GM23338 (cell line): Measurements from ENCODE around the gene FNDC10.
"Not testable (repeated sequence)": the region's sequence is repeated elsewhere in the genome, so short reads cannot be mapped to it uniquely, and the experiment has no call there.

Source experiments
- CREB1 ChIP-seq: fragments of 250-450 bp; sonication (Bioruptor Pico); IDR thresholded peaks from 2 replicates; pipeline ENCODE4 v1.5.0; 2020; ENCODE audit warnings: low read depth, mild to moderate bottlenecking, moderate library complexity
- EZH2 ChIP-seq: fragments of 200-600 bp; sonication (generic); IDR thresholded peaks from one replicate; pipeline ENCODE4 v1.8.0; 2017; ENCODE audit warnings: antibody characterized with exemption, mild to moderate bottlenecking, low read depth; ENCODE audit not compliant: unreplicated experiment
- EZH2phosphoT487 ChIP-seq: fragments of 200-600 bp; sonication (generic); IDR thresholded peaks from one replicate; pipeline ENCODE4 v1.8.1; 2018; ENCODE audit warnings: antibody characterized with exemption; ENCODE audit not compliant: unreplicated experiment
- JUNB ChIP-seq: IDR thresholded peaks from one replicate; pipeline ENCODE4 v1.6.1; 2016; ENCODE audit warnings: antibody characterized with exemption; ENCODE audit not compliant: unreplicated experiment
- NANOG ChIP-seq: IDR thresholded peaks from 2 replicates; pipeline ENCODE4 v1.6.1; 2016; ENCODE audit warnings: antibody characterized with exemption, borderline replicate concordance
- POLR2AphosphoS5 ChIP-seq: IDR thresholded peaks from 2 replicates; pipeline ENCODE4 v1.6.1; 2016; ENCODE audit warnings: antibody characterized with exemption, low read depth
- STAT1 ChIP-seq: IDR thresholded peaks from one replicate; pipeline ENCODE4 v1.6.1; 2016; ENCODE audit warnings: antibody characterized with exemption; ENCODE audit not compliant: unreplicated experiment
- ZNF114 ChIP-seq: fragments of 250-450 bp; sonication (Bioruptor Pico); IDR thresholded peaks from 2 replicates; pipeline ENCODE4 v1.5.0; 2020; ENCODE audit warnings: mild to moderate bottlenecking, moderate library complexity
- TF ChIP-seq, protein P1 (sequence below), 2 experiments: fragments of 200-600 bp in 1 of 2; sonication (generic) in 1 of 2; conservative IDR thresholded peaks; 2 replicates each; pipeline versions ENCODE4 v1.5.1 to v1.6.1; 2016 to 2017; ENCODE audit warnings: antibody characterized with exemption in 2 of 2, low read depth in 2 of 2, mild to moderate bottlenecking in 2 of 2, moderate library complexity in 1 of 2
- TF ChIP-seq, protein P2 (sequence below): IDR thresholded peaks from 2 replicates; pipeline ENCODE4 v1.6.1; 2016; ENCODE audit warnings: antibody characterized with exemption
- TF ChIP-seq, protein P3 (sequence below): IDR thresholded peaks from one replicate; pipeline ENCODE4 v1.6.1; 2018; ENCODE audit warnings: antibody characterized with exemption; ENCODE audit not compliant: unreplicated experiment
- TF ChIP-seq, protein P4 (sequence below): fragments of 250-450 bp; sonication (Bioruptor Pico); IDR thresholded peaks from 2 replicates; pipeline ENCODE4 v1.5.0; 2020; ENCODE audit warnings: mild to moderate bottlenecking, moderate library complexity

DNA sequence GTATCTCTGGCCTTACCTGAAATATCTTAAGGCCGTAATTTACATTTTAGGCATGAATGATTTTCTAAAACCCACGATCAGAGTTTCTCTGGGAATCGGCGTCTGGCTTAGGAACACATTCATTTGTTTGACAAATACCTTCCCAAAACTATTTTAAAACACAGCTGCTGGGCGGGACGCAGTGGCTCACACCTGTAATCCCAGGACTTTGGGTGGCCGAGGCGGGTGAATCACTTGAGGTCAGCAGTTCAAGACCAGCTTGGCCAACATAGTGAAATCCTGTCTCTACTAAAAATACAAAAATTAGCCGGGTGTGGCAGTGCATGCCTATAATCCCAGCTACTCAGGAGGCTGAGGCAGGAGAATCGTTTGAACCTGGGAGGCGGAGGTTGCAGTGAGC lies 43.0 kb downstream of the FNDC10 start:
- TF ChIP-seq, protein P1, sequence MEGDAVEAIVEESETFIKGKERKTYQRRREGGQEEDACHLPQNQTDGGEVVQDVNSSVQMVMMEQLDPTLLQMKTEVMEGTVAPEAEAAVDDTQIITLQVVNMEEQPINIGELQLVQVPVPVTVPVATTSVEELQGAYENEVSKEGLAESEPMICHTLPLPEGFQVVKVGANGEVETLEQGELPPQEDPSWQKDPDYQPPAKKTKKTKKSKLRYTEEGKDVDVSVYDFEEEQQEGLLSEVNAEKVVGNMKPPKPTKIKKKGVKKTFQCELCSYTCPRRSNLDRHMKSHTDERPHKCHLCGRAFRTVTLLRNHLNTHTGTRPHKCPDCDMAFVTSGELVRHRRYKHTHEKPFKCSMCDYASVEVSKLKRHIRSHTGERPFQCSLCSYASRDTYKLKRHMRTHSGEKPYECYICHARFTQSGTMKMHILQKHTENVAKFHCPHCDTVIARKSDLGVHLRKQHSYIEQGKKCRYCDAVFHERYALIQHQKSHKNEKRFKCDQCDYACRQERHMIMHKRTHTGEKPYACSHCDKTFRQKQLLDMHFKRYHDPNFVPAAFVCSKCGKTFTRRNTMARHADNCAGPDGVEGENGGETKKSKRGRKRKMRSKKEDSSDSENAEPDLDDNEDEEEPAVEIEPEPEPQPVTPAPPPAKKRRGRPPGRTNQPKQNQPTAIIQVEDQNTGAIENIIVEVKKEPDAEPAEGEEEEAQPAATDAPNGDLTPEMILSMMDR (conservative IDR thresholded peaks at IDR 0.05; ENCODE audit: low read depth in 2 of 2), result not testable (repeated sequence)
- not testable (repeated sequence) for TF ChIP-seq POLR2AphosphoS5; EZH2; NANOG; EZH2phosphoT487; ZNF114 (CRISPR knock-in tag); CREB1 (CRISPR knock-in tag); JUNB; STAT1
- TF ChIP-seq, protein P2, sequence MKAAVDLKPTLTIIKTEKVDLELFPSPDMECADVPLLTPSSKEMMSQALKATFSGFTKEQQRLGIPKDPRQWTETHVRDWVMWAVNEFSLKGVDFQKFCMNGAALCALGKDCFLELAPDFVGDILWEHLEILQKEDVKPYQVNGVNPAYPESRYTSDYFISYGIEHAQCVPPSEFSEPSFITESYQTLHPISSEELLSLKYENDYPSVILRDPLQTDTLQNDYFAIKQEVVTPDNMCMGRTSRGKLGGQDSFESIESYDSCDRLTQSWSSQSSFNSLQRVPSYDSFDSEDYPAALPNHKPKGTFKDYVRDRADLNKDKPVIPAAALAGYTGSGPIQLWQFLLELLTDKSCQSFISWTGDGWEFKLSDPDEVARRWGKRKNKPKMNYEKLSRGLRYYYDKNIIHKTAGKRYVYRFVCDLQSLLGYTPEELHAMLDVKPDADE, result not testable (repeated sequence)
- TF ChIP-seq, protein P3, sequence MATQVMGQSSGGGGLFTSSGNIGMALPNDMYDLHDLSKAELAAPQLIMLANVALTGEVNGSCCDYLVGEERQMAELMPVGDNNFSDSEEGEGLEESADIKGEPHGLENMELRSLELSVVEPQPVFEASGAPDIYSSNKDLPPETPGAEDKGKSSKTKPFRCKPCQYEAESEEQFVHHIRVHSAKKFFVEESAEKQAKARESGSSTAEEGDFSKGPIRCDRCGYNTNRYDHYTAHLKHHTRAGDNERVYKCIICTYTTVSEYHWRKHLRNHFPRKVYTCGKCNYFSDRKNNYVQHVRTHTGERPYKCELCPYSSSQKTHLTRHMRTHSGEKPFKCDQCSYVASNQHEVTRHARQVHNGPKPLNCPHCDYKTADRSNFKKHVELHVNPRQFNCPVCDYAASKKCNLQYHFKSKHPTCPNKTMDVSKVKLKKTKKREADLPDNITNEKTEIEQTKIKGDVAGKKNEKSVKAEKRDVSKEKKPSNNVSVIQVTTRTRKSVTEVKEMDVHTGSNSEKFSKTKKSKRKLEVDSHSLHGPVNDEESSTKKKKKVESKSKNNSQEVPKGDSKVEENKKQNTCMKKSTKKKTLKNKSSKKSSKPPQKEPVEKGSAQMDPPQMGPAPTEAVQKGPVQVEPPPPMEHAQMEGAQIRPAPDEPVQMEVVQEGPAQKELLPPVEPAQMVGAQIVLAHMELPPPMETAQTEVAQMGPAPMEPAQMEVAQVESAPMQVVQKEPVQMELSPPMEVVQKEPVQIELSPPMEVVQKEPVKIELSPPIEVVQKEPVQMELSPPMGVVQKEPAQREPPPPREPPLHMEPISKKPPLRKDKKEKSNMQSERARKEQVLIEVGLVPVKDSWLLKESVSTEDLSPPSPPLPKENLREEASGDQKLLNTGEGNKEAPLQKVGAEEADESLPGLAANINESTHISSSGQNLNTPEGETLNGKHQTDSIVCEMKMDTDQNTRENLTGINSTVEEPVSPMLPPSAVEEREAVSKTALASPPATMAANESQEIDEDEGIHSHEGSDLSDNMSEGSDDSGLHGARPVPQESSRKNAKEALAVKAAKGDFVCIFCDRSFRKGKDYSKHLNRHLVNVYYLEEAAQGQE, result not testable (repeated sequence)
- TF ChIP-seq, protein P4, sequence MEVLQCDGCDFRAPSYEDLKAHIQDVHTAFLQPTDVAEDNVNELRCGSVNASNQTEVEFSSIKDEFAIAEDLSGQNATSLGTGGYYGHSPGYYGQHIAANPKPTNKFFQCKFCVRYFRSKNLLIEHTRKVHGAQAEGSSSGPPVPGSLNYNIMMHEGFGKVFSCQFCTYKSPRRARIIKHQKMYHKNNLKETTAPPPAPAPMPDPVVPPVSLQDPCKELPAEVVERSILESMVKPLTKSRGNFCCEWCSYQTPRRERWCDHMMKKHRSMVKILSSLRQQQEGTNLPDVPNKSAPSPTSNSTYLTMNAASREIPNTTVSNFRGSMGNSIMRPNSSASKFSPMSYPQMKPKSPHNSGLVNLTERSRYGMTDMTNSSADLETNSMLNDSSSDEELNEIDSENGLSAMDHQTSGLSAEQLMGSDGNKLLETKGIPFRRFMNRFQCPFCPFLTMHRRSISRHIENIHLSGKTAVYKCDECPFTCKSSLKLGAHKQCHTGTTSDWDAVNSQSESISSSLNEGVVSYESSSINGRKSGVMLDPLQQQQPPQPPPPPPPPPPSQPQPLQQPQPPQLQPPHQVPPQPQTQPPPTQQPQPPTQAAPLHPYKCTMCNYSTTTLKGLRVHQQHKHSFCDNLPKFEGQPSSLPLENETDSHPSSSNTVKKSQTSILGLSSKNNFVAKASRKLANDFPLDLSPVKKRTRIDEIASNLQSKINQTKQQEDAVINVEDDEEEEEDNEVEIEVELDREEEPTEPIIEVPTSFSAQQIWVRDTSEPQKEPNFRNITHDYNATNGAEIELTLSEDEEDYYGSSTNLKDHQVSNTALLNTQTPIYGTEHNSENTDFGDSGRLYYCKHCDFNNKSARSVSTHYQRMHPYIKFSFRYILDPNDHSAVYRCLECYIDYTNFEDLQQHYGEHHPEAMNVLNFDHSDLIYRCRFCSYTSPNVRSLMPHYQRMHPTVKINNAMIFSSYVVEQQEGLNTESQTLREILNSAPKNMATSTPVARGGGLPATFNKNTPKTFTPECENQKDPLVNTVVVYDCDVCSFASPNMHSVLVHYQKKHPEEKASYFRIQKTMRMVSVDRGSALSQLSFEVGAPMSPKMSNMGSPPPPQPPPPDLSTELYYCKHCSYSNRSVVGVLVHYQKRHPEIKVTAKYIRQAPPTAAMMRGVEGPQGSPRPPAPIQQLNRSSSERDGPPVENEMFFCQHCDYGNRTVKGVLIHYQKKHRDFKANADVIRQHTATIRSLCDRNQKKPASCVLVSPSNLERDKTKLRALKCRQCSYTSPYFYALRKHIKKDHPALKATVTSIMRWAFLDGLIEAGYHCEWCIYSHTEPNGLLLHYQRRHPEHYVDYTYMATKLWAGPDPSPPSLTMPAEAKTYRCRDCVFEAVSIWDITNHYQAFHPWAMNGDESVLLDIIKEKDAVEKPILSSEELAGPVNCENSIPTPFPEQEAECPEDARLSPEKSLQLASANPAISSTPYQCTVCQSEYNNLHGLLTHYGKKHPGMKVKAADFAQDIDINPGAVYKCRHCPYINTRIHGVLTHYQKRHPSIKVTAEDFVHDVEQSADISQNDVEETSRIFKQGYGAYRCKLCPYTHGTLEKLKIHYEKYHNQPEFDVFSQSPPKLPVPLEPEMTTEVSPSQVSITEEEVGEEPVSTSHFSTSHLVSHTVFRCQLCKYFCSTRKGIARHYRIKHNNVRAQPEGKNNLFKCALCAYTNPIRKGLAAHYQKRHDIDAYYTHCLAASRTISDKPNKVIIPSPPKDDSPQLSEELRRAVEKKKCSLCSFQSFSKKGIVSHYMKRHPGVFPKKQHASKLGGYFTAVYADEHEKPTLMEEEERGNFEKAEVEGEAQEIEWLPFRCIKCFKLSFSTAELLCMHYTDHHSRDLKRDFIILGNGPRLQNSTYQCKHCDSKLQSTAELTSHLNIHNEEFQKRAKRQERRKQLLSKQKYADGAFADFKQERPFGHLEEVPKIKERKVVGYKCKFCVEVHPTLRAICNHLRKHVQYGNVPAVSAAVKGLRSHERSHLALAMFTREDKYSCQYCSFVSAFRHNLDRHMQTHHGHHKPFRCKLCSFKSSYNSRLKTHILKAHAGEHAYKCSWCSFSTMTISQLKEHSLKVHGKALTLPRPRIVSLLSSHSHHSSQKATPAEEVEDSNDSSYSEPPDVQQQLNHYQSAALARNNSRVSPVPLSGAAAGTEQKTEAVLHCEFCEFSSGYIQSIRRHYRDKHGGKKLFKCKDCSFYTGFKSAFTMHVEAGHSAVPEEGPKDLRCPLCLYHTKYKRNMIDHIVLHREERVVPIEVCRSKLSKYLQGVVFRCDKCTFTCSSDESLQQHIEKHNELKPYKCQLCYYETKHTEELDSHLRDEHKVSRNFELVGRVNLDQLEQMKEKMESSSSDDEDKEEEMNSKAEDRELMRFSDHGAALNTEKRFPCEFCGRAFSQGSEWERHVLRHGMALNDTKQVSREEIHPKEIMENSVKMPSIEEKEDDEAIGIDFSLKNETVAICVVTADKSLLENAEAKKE (CRISPR knock-in tag), result not testable (repeated sequence)
